Measurements from ENCODE around the gene TRIM56.
"Not testable (repeated sequence)": the region's sequence is repeated elsewhere in the genome, so short reads cannot be mapped to it uniquely, and the experiment has no call there.

The TRIM56 gene

GRCh38 chr7:101085162-101085964 is at the start of gene TRIM56:
Gene TRIM56, plus strand, starts transcription at chr7:101085481. Its CDS starts 1,832 bp downstream, at chr7:101087313.
- in situ Hi-C loops (cut with HindIII; ENCODE audit: low pct_ligation_motif_present, low pct_unique_long_range_greater_than_20kb, low sequenced_read_pairs): no loop called here

GRCh38 chr7:101035941-101036340 is 49.3 kb upstream of the TRIM56 start:
- in situ Hi-C loops (cut with HindIII; ENCODE audit: low pct_ligation_motif_present, low pct_unique_long_range_greater_than_20kb, low sequenced_read_pairs): no loop called here
- no peak for DNase-seq

More at GRCh38 chr7:101085162-101085964, at the start of gene TRIM56:
- peak; percentile 91 for DNase-seq

- in situ Hi-C loops (cut with HindIII; ENCODE audit: low pct_ligation_motif_present, low pct_unique_long_range_greater_than_20kb, low sequenced_read_pairs): not testable (repeated sequence)
These were observed 44.0 kb upstream of the TRIM56 start for GRCh38 chr7:101041283-101041682.

GRCh38 chr7:101058355-101058754 is 26.9 kb upstream of the TRIM56 start:
- DNase-seq: peak; percentile 74
- in situ Hi-C loops (cut with HindIII; ENCODE audit: low pct_ligation_motif_present, low pct_unique_long_range_greater_than_20kb, low sequenced_read_pairs): loop anchor here (10.0 kb wide), 1 partner anchor 174 kb away; the partner anchor contains the start of gene UFSP1

More at GRCh38 chr7:101041283-101041682, 44.0 kb upstream of the TRIM56 start:
- not testable (repeated sequence) for DNase-seq

GRCh38 chr7:101059620-101059942 is 25.7 kb upstream of the TRIM56 start:
- in situ Hi-C loops (cut with HindIII; ENCODE audit: low pct_ligation_motif_present, low pct_unique_long_range_greater_than_20kb, low sequenced_read_pairs): loop anchor here (10.0 kb wide), 1 partner anchor 175 kb away; the partner anchor contains the start of gene UFSP1
- DNase-seq: no peak

- no peak for DNase-seq
- in situ Hi-C loops (cut with HindIII; ENCODE audit: low pct_ligation_motif_present, low pct_unique_long_range_greater_than_20kb, low sequenced_read_pairs): no loop called here
These were observed 24.3 kb upstream of the TRIM56 start for GRCh38 chr7:101060992-101061391.

GRCh38 chr7:101064176-101064550 is 21.1 kb upstream of the TRIM56 start:
- in situ Hi-C loops (cut with HindIII; ENCODE audit: low pct_ligation_motif_present, low pct_unique_long_range_greater_than_20kb, low sequenced_read_pairs); DNase-seq: not testable (repeated sequence)

- in situ Hi-C loops (cut with HindIII; ENCODE audit: low pct_ligation_motif_present, low pct_unique_long_range_greater_than_20kb, low sequenced_read_pairs): not testable (repeated sequence)
These were observed 20.1 kb upstream of the TRIM56 start for GRCh38 chr7:101065162-101065561.

GRCh38 chr7:101066141-101066832 is 19.0 kb upstream of the TRIM56 start:
- DNase-seq: no peak
- in situ Hi-C loops (cut with HindIII; ENCODE audit: low pct_ligation_motif_present, low pct_unique_long_range_greater_than_20kb, low sequenced_read_pairs): no loop called here

More at GRCh38 chr7:101065162-101065561, 20.1 kb upstream of the TRIM56 start:
- not testable (repeated sequence) for DNase-seq

GRCh38 chr7:101066833-101067177 is 18.5 kb upstream of the TRIM56 start:
- in situ Hi-C loops (cut with HindIII; ENCODE audit: low pct_ligation_motif_present, low pct_unique_long_range_greater_than_20kb, low sequenced_read_pairs): no loop called here
- DNase-seq: no peak

GRCh38 chr7:101068401-101068800 is 16.9 kb upstream of the TRIM56 start:
- DNase-seq: no peak
- in situ Hi-C loops (cut with HindIII; ENCODE audit: low pct_ligation_motif_present, low pct_unique_long_range_greater_than_20kb, low sequenced_read_pairs): no loop called here

GRCh38 chr7:101071362-101072104 is 13.7 kb upstream of the TRIM56 start:
- DNase-seq; in situ Hi-C loops (cut with HindIII; ENCODE audit: low pct_ligation_motif_present, low pct_unique_long_range_greater_than_20kb, low sequenced_read_pairs): not testable (repeated sequence)

GRCh38 chr7:101075646-101076045 is 9.6 kb upstream of the TRIM56 start:
- DNase-seq: no peak
- in situ Hi-C loops (cut with HindIII; ENCODE audit: low pct_ligation_motif_present, low pct_unique_long_range_greater_than_20kb, low sequenced_read_pairs): no loop called here

- in situ Hi-C loops (cut with HindIII; ENCODE audit: low pct_ligation_motif_present, low pct_unique_long_range_greater_than_20kb, low sequenced_read_pairs); DNase-seq: not testable (repeated sequence)
These were observed 9.1 kb upstream of the TRIM56 start for GRCh38 chr7:101076183-101076582.

GRCh38 chr7:101077303-101078086 is 7.8 kb upstream of the TRIM56 start:
- in situ Hi-C loops (cut with HindIII; ENCODE audit: low pct_ligation_motif_present, low pct_unique_long_range_greater_than_20kb, low sequenced_read_pairs): no loop called here
- peak; percentile 92 for DNase-seq

- no peak for DNase-seq
- in situ Hi-C loops (cut with HindIII; ENCODE audit: low pct_ligation_motif_present, low pct_unique_long_range_greater_than_20kb, low sequenced_read_pairs): no loop called here
These were observed 3.8 kb upstream of the TRIM56 start for GRCh38 chr7:101081432-101081831.

GRCh38 chr7:101084865-101085161 is 468 bp upstream of the TRIM56 start:
- DNase-seq: no peak
- in situ Hi-C loops (cut with HindIII; ENCODE audit: low pct_ligation_motif_present, low pct_unique_long_range_greater_than_20kb, low sequenced_read_pairs): no loop called here

- in situ Hi-C loops (cut with HindIII; ENCODE audit: low pct_ligation_motif_present, low pct_unique_long_range_greater_than_20kb, low sequenced_read_pairs): no loop called here
- no peak for DNase-seq
These were observed 2.2 kb downstream of the TRIM56 start for GRCh38 chr7:101087334-101088068.

All from ACHN (cell line).